Fibroblast of lung (primary cell): Measurements from ENCODE around the gene TPM4. TPM values are rescaled to one million over a fixed set of nuclear protein-coding genes. Genes with fewer than 3 reads are reported as not detected.

Experiments used
- DNase-seq, 2 donors: peaks; one replicate each; pipeline versions ENCODE4 v3.0.0 to v3.0.0-alpha.2; 2010; ENCODE audit warnings: low read depth in 2 of 2
- H2AFZ ChIP-seq: 2 replicates; pipeline ENCODE4 v1.5.1; 2012; ENCODE audit warnings: low read length, control low read depth, inconsistent platforms
- H3K27ac ChIP-seq: 2 replicates; pipeline ENCODE4 v1.5.1; 2011; ENCODE audit warnings: low read length, control low read depth; ENCODE audit not compliant: insufficient read depth
- H3K27me3 ChIP-seq: 2 replicates; pipeline ENCODE4 v1.5.1; 2011; ENCODE audit warnings: mild to moderate bottlenecking, low read length; ENCODE audit not compliant: control insufficient read depth, insufficient read depth
- H3K36me3 ChIP-seq: 2 replicates; pipeline ENCODE4 v1.5.1; 2011; ENCODE audit warnings: low read length; ENCODE audit not compliant: control insufficient read depth, insufficient read depth
- H3K4me1 ChIP-seq: 2 replicates; pipeline ENCODE4 v1.5.1; 2011; ENCODE audit warnings: low read length; ENCODE audit not compliant: control insufficient read depth, insufficient read depth; ENCODE audit errors: extremely low read depth
- H3K4me2 ChIP-seq: 2 replicates; pipeline ENCODE4 v1.5.1; 2011; ENCODE audit warnings: low read length, control low read depth; ENCODE audit not compliant: insufficient read depth; ENCODE audit errors: extremely low read depth
- H3K4me3 ChIP-seq, 4 experiments: fragments of 200-600 bp in 1 of 4; sonication (generic) in 1 of 4; replicated peaks in 1 of 4; 2 replicates each; pipeline ENCODE4 v1.5.1; 2011 to 2016; ENCODE audit warnings: low read length in 4 of 4, low read depth in 3 of 4, mild to moderate bottlenecking in 3 of 4, control low read depth in 2 of 4, inconsistent platforms in 1 of 4, mixed read lengths in 1 of 4; ENCODE audit not compliant: insufficient read depth in 1 of 4; ENCODE audit errors: control extremely low read depth in 1 of 4
- H3K79me2 ChIP-seq: 2 replicates; pipeline ENCODE4 v1.5.1; 2012; ENCODE audit warnings: mild to moderate bottlenecking, low read length, inconsistent platforms; ENCODE audit not compliant: control insufficient read depth, insufficient read depth
- H3K9ac ChIP-seq: 2 replicates; pipeline ENCODE4 v1.5.1; 2011; ENCODE audit warnings: mild to moderate bottlenecking, low read length, control low read depth; ENCODE audit not compliant: insufficient read depth
- H3K9me3 ChIP-seq: 2 replicates; pipeline ENCODE4 v1.5.1; 2012; ENCODE audit warnings: low read depth, low read length; ENCODE audit not compliant: control insufficient read depth, insufficient read depth
- H4K20me1 ChIP-seq: 2 replicates; pipeline ENCODE4 v1.5.1; 2011; ENCODE audit warnings: low read length; ENCODE audit not compliant: control insufficient read depth, insufficient read depth; ENCODE audit errors: extremely low read depth
- EZH2 ChIP-seq: IDR thresholded peaks from 2 replicates; pipeline ENCODE4 v1.5.1; 2012; ENCODE audit warnings: low read length, control low read depth, mild to moderate bottlenecking; ENCODE audit errors: missing control alignments
- polyA plus RNA-seq, 2 donors: library from polyadenylated mRNA; depleted of rRNA in 1 of 2; stranded (reverse) in 1 of 2; unstranded in 1 of 2; fragments of >200 nt; gene quantifications; 2 replicates each; pipeline ENCODE4 v1.2.1, GENCODE V29; 2011 to 2012; ENCODE audit warnings: missing spikeins in 1 of 2
- total RNA-seq: library from RNA; depleted of rRNA; stranded (reverse); fragments of >200 nt; gene quantifications from 2 replicates; pipeline ENCODE4 v1.2.1, GENCODE V29; 2014
- TF ChIP-seq, protein P1 (sequence below), 2 donors: IDR thresholded peaks in 1 of 2; conservative IDR thresholded peaks in 1 of 2; 1 replicate in 1 of 2; 2 replicates in 1 of 2; pipeline ENCODE4 v1.5.1; 2011 to 2012; ENCODE audit warnings: low read length in 2 of 2, control low read depth in 1 of 2, inconsistent platforms in 1 of 2, low read depth in 1 of 2, mild to moderate bottlenecking in 1 of 2

TPM4 gene
- total and polyA plus RNA-seq, 2 donors (not counting 1 experiment from before 2014, with no cell fraction given), result 822 to 2,577 TPM

DNA sequence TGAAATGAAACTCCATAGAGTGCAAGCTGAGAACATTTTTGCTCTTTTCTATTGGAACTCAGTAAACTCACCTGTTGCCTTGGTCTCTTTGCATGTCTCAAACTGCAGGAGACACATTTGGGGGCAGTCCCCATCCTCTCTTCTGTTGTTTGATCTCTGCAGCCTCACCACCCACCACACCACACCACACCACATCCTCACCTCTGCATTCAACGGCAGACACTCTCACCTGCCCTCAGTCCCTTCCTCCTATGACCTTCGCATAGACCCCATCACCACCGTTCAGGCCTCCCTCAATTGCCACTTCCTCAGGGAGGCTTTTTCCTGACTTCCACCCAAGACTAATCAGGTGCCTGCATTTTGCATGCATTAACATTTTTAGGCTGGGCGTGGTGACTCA is 14.4 kb upstream of the TPM4 start:
- no peak for DNase-seq
- Histone ChIP-seq H2AFZ (no peak overlapping the region), H3K27ac (no peak overlapping the region), H3K27me3 (no peaks in the 10 kb centered on the region), H3K9me3 (no peaks in the 10 kb centered on the region), H4K20me1 (no peaks in the 10 kb centered on the region), H3K4me2 (no peak overlapping the region), H3K4me1 (peaks cover 20% of the 10 kb centered on the region), H3K79me2 (no peaks in the 10 kb centered on the region), H3K9ac (no peak overlapping the region), H3K4me3 (no peak overlapping the region), H3K36me3 (no peaks in the 10 kb centered on the region)
- no peak for TF ChIP-seq EZH2
- TF ChIP-seq, protein P1, sequence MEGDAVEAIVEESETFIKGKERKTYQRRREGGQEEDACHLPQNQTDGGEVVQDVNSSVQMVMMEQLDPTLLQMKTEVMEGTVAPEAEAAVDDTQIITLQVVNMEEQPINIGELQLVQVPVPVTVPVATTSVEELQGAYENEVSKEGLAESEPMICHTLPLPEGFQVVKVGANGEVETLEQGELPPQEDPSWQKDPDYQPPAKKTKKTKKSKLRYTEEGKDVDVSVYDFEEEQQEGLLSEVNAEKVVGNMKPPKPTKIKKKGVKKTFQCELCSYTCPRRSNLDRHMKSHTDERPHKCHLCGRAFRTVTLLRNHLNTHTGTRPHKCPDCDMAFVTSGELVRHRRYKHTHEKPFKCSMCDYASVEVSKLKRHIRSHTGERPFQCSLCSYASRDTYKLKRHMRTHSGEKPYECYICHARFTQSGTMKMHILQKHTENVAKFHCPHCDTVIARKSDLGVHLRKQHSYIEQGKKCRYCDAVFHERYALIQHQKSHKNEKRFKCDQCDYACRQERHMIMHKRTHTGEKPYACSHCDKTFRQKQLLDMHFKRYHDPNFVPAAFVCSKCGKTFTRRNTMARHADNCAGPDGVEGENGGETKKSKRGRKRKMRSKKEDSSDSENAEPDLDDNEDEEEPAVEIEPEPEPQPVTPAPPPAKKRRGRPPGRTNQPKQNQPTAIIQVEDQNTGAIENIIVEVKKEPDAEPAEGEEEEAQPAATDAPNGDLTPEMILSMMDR (conservative IDR thresholded peaks at IDR 0.05 in 1 of 2, IDR thresholded peaks at IDR 0.05 in 1 of 2; ENCODE audit: low read depth in 1 of 2, low read length in 2 of 2), result no peak

DNA sequence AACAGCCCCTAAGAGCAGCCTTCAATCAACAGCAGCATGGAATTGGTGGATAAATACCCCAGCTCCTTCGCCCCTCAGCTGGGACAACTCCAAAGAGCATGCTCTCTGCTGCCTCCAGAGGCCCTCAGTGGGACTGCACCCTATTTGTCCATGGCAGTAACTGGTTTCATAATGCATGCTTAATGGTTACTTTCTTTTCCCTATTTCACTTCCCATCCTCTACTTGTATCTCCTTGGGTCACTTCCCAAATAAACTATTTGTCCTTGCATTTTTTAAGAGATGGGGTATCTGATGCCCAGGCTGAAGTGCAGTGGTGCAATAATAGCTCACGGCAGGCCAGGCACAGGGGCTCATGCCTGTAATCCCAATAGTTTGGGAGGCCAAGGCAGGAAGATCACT is 13.5 kb upstream of the TPM4 start:
- no peak for DNase-seq
- Histone ChIP-seq H3K9ac (no peak overlapping the region), H3K36me3 (no peaks in the 10 kb centered on the region), H3K27ac (peak overlapping the region; percentile 7), H3K79me2 (peaks cover 4% of the 10 kb centered on the region), H3K4me1 (peaks cover 20% of the 10 kb centered on the region), H3K4me3 (no peak overlapping the region), H3K9me3 (no peaks in the 10 kb centered on the region), H2AFZ (no peak overlapping the region), H3K4me2 (no peak overlapping the region), H4K20me1 (no peaks in the 10 kb centered on the region), H3K27me3 (no peaks in the 10 kb centered on the region)
- TF ChIP-seq, protein P1 (conservative IDR thresholded peaks at IDR 0.05 in 1 of 2, IDR thresholded peaks at IDR 0.05 in 1 of 2; ENCODE audit: low read depth in 1 of 2, low read length in 2 of 2), result peak; percentile 89 to 99
- TF ChIP-seq EZH2, result no peak

DNA sequence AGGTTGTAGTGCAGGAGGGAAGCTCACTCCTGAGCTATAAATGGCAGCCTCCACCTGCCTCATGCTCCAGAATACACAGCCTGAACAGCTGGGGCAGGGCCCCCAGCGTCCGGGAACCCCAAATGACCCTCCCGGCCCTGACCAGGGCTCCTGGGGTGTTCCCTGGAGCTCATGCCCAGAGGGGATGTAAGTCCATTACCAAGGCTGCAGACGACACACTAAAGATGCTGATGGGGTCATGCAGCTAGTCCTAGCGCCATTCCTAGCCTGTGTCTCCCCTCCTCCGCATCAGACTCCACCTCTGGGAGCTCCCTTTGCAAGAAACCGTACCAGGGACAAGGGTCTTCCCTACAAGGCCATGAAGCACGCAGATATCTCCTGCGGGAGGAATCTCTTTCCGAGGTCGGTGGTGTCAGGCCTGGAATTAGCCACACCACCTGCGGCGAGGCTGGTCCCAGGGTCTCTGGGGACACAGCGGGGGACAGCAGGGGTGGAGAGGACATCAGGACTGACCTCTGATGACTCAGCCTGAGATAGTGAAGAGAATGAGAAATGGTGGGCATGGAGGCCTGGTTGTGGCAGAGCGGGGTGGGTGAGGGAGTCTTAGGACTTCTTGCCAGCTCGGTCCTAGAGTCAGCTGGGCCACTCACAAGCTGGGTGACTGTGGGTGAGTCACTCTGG is 11.9 kb upstream of the TPM4 start:
- TF ChIP-seq, protein P1 (conservative IDR thresholded peaks at IDR 0.05 in 1 of 2, IDR thresholded peaks at IDR 0.05 in 1 of 2; ENCODE audit: low read depth in 1 of 2, low read length in 2 of 2), result no peak
- no peak for TF ChIP-seq EZH2
- Histone ChIP-seq H3K36me3 (no peaks in the 10 kb centered on the region), H3K4me3 (no peak overlapping the region), H4K20me1 (no peaks in the 10 kb centered on the region), H3K27me3 (no peaks in the 10 kb centered on the region), H3K79me2 (peaks cover 19% of the 10 kb centered on the region), H3K4me2 (no peak overlapping the region), H3K4me1 (peaks cover 25% of the 10 kb centered on the region), H3K27ac (peak overlapping the region; percentile 68), H3K9ac (no peak overlapping the region), H3K9me3 (no peaks in the 10 kb centered on the region), H2AFZ (no peak overlapping the region)
- no peak for DNase-seq
